Measurements from ENCODE around the gene SPATA31E1.
"Not testable (repeated sequence)": the region's sequence is repeated elsewhere in the genome, so short reads cannot be mapped to it uniquely, and the experiment has no call there.

The SPATA31E1 gene

DNA sequence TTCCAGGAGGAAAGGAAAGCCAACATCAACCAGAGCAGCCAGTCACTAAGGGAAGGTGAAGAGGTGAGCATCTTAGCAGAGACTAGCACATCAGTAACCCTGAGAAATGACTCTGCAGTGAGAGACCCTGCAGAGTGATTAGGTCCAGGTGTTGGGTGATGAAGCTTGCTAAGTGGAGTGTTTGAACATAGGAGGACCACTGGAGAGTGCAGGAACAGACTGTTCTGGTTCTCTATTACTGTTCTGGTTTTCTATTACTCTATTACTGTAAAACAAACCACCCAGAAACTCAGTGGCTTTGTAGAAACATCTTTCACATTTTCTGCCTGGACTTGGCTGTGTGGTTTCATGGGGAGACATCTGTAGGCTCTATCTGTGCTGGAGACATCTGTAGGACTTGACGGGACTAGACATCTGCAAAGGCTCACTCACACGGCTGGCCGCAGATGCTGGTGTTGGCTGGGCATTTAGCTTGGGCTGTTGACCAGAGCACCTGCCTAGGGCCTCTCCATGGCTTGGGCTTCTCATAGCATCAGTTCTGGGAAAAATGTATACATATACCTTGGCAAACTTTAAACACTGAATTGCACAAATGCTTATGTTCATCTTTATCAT lies 33.4 kb upstream of the SPATA31E1 start:
- H3K36me3 ChIP-seq (ENCODE audit: insufficient read depth, low read length): no peaks in the 10 kb centered on the region
- no peak overlapping the region for H2AFZ ChIP-seq (ENCODE audit: low read length)
- TF ChIP-seq EZH2 (IDR thresholded peaks at IDR 0.05; ENCODE audit: borderline replicate concordance, low read length): no peak
- TF ChIP-seq, protein P1, sequence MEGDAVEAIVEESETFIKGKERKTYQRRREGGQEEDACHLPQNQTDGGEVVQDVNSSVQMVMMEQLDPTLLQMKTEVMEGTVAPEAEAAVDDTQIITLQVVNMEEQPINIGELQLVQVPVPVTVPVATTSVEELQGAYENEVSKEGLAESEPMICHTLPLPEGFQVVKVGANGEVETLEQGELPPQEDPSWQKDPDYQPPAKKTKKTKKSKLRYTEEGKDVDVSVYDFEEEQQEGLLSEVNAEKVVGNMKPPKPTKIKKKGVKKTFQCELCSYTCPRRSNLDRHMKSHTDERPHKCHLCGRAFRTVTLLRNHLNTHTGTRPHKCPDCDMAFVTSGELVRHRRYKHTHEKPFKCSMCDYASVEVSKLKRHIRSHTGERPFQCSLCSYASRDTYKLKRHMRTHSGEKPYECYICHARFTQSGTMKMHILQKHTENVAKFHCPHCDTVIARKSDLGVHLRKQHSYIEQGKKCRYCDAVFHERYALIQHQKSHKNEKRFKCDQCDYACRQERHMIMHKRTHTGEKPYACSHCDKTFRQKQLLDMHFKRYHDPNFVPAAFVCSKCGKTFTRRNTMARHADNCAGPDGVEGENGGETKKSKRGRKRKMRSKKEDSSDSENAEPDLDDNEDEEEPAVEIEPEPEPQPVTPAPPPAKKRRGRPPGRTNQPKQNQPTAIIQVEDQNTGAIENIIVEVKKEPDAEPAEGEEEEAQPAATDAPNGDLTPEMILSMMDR (IDR thresholded peaks at IDR 0.05; ENCODE audit: low read length): no peak
- no peaks in the 10 kb centered on the region for H3K4me1 ChIP-seq (ENCODE audit: insufficient read depth, low read length, severe bottlenecking)
- no peak overlapping the region for H3K4me3 ChIP-seq (ENCODE audit: low read depth, low read length, poor library complexity, severe bottlenecking)
- H3K79me2 ChIP-seq (ENCODE audit: insufficient read depth, low read length): no peaks in the 10 kb centered on the region
- H3K27ac ChIP-seq (ENCODE audit: low read depth, low read length, poor library complexity, severe bottlenecking): no peak overlapping the region
- H3K27me3 ChIP-seq (ENCODE audit: insufficient read depth, low read length): no peaks in the 10 kb centered on the region
- no peaks in the 10 kb centered on the region for H3K9me2 ChIP-seq (ENCODE audit: low read depth, low read length)
- no peak overlapping the region for H3K9ac ChIP-seq (ENCODE audit: low read length)
- H3K9me3 ChIP-seq (ENCODE audit: low read length): no peaks in the 10 kb centered on the region
- no peaks in the 10 kb centered on the region for H4K20me1 ChIP-seq (ENCODE audit: insufficient read depth, low read length)
- no peaks in the 10 kb centered on the region for H3F3A ChIP-seq (ENCODE audit: insufficient read depth, low read length)
- no peak overlapping the region for H3K4me2 ChIP-seq (ENCODE audit: low read length)

DNA sequence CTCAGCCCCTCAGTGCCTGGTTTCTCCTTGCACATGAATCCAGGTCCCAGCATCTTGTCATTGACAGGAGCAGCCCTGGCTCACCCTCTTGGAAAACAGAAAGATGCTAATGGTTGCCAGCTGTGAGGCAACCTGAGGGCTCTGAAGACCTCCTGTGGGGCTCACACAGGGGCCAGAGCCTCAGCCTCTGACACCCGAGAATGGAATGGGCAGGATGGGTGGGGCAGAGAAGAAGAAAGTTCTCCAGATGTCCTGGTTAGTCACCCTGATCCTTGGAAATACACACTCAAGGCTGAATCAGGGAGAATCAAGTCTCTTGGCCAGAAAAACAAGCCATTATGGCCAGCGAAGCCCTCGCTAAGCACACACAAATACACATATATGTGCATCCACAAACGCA lies 32.3 kb upstream of the SPATA31E1 start:
- H3K27me3 ChIP-seq (ENCODE audit: insufficient read depth, low read length): no peaks in the 10 kb centered on the region
- no peaks in the 10 kb centered on the region for H3K4me1 ChIP-seq (ENCODE audit: insufficient read depth, low read length, severe bottlenecking)
- H3K4me2 ChIP-seq (ENCODE audit: low read length): no peak overlapping the region
- no peaks in the 10 kb centered on the region for H3K9me2 ChIP-seq (ENCODE audit: low read depth, low read length)
- H4K20me1 ChIP-seq (ENCODE audit: insufficient read depth, low read length): no peaks in the 10 kb centered on the region
- no peaks in the 10 kb centered on the region for H3F3A ChIP-seq (ENCODE audit: insufficient read depth, low read length)
- no peaks in the 10 kb centered on the region for H3K36me3 ChIP-seq (ENCODE audit: insufficient read depth, low read length)
- no peaks in the 10 kb centered on the region for H3K79me2 ChIP-seq (ENCODE audit: insufficient read depth, low read length)
- TF ChIP-seq, protein P1 (IDR thresholded peaks at IDR 0.05; ENCODE audit: low read length): no peak
- no peak for TF ChIP-seq EZH2 (IDR thresholded peaks at IDR 0.05; ENCODE audit: borderline replicate concordance, low read length)
- no peak overlapping the region for H3K4me3 ChIP-seq (ENCODE audit: low read depth, low read length, poor library complexity, severe bottlenecking)
- no peak overlapping the region for H3K9ac ChIP-seq (ENCODE audit: low read length)
- H3K9me3 ChIP-seq (ENCODE audit: low read length): no peaks in the 10 kb centered on the region
- no peak overlapping the region for H3K27ac ChIP-seq (ENCODE audit: low read depth, low read length, poor library complexity, severe bottlenecking)
- H2AFZ ChIP-seq (ENCODE audit: low read length): no peak overlapping the region

DNA sequence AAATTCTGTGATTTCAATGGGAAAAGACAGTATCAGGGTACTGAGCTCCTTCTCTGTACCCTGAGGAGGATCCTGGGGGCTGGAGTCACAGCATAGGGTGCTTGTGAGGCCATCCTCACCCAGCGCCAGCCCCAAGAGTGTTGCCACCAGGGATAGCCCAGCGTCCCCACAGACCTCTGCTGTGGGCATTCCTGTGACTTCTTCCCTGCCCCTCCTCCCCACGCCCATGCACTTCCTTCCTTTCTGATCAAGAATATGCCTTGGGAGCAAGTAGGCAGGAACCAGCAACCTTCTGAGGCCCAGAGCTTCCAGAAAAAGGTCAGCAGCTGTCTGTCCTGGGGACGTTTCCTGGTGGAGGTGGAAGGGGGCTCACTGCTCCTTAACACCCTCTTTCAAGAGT lies 31.5 kb upstream of the SPATA31E1 start:
- not testable (repeated sequence) for H3K27me3 ChIP-seq (ENCODE audit: insufficient read depth, low read length); H3K9ac ChIP-seq (ENCODE audit: low read length); H3K9me3 ChIP-seq (ENCODE audit: low read length); H3K36me3 ChIP-seq (ENCODE audit: insufficient read depth, low read length); H3K9me2 ChIP-seq (ENCODE audit: low read depth, low read length); H2AFZ ChIP-seq (ENCODE audit: low read length); H3K4me2 ChIP-seq (ENCODE audit: low read length); H3K4me3 ChIP-seq (ENCODE audit: low read depth, low read length, poor library complexity, severe bottlenecking); H3K4me1 ChIP-seq (ENCODE audit: insufficient read depth, low read length, severe bottlenecking); H3K79me2 ChIP-seq (ENCODE audit: insufficient read depth, low read length); H4K20me1 ChIP-seq (ENCODE audit: insufficient read depth, low read length); H3K27ac ChIP-seq (ENCODE audit: low read depth, low read length, poor library complexity, severe bottlenecking); H3F3A ChIP-seq (ENCODE audit: insufficient read depth, low read length)

DNA sequence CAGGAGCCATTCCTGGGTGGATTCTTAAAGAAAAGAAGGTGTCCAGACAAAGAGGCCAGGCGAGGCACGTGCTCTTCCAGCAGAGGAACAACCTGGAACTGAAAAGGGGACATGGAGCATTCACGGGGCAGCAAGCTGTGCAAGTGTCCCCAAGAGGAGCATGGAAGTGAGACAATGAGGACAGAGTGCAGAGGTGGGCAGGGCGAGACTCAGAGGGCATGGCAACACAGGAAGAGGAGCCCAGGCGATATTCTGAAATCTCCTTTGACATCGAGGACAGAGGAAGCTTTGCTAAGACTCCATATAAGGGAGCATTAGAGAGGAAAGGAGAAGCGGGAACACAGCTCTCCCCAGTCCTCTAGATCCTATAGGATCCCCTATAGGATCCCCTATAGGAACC lies 29.4 kb upstream of the SPATA31E1 start:
- no peak overlapping the region for H3K9ac ChIP-seq (ENCODE audit: low read length)
- TF ChIP-seq, protein P1 (IDR thresholded peaks at IDR 0.05; ENCODE audit: low read length): no peak
- TF ChIP-seq EZH2 (IDR thresholded peaks at IDR 0.05; ENCODE audit: borderline replicate concordance, low read length): no peak
- no peaks in the 10 kb centered on the region for H3K9me2 ChIP-seq (ENCODE audit: low read depth, low read length)
- no peak overlapping the region for H3K27ac ChIP-seq (ENCODE audit: low read depth, low read length, poor library complexity, severe bottlenecking)
- no peaks in the 10 kb centered on the region for H3K9me3 ChIP-seq (ENCODE audit: low read length)
- H3K36me3 ChIP-seq (ENCODE audit: insufficient read depth, low read length): no peaks in the 10 kb centered on the region
- H3K4me1 ChIP-seq (ENCODE audit: insufficient read depth, low read length, severe bottlenecking): no peaks in the 10 kb centered on the region
- no peak overlapping the region for H3K4me2 ChIP-seq (ENCODE audit: low read length)
- H3K4me3 ChIP-seq (ENCODE audit: low read depth, low read length, poor library complexity, severe bottlenecking): no peak overlapping the region
- H3K27me3 ChIP-seq (ENCODE audit: insufficient read depth, low read length): no peaks in the 10 kb centered on the region
- no peaks in the 10 kb centered on the region for H3K79me2 ChIP-seq (ENCODE audit: insufficient read depth, low read length)
- no peaks in the 10 kb centered on the region for H4K20me1 ChIP-seq (ENCODE audit: insufficient read depth, low read length)
- no peaks in the 10 kb centered on the region for H3F3A ChIP-seq (ENCODE audit: insufficient read depth, low read length)
- H2AFZ ChIP-seq (ENCODE audit: low read length): no peak overlapping the region

Data from OCI-LY1 (cell line).